ENCODE results near the gene PPM1D.
"Not testable (repeated sequence)": the region's sequence is repeated elsewhere in the genome, so short reads cannot be mapped to it uniquely, and the experiment has no call there.

Gene PPM1D

DNA sequence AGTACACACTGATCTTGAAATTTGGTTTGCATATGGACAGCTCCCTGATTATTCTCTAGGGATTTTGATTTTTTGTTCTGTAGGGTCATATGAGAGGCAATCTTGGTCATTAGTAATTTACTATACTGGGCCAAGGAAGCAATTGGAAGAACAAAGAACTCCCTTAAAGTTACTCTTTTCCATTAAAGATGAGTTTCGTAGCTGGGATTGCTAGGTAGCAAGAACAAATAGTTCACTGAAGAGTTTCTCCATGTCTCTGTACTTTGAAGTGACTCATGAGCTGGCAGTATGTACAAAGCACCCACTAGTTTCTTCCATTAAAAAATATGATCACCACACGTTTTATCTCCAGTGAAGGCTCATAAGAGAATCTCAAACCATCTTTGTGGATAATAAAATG, 71.5 kb downstream of the PPM1D start:
- H3K4me3 ChIP-seq (replicated peaks in 1 of 2; ENCODE audit: low read depth in 2 of 2, low read length in 2 of 2), result no peak overlapping the region
- TF ChIP-seq, protein P1, sequence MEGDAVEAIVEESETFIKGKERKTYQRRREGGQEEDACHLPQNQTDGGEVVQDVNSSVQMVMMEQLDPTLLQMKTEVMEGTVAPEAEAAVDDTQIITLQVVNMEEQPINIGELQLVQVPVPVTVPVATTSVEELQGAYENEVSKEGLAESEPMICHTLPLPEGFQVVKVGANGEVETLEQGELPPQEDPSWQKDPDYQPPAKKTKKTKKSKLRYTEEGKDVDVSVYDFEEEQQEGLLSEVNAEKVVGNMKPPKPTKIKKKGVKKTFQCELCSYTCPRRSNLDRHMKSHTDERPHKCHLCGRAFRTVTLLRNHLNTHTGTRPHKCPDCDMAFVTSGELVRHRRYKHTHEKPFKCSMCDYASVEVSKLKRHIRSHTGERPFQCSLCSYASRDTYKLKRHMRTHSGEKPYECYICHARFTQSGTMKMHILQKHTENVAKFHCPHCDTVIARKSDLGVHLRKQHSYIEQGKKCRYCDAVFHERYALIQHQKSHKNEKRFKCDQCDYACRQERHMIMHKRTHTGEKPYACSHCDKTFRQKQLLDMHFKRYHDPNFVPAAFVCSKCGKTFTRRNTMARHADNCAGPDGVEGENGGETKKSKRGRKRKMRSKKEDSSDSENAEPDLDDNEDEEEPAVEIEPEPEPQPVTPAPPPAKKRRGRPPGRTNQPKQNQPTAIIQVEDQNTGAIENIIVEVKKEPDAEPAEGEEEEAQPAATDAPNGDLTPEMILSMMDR (IDR thresholded peaks at IDR 0.05; ENCODE audit: low read depth, low read length), result no peak
- peak in 1 of 2 donors; percentile 13 for DNase-seq (ENCODE audit: low read depth in 2 of 2)

DNA sequence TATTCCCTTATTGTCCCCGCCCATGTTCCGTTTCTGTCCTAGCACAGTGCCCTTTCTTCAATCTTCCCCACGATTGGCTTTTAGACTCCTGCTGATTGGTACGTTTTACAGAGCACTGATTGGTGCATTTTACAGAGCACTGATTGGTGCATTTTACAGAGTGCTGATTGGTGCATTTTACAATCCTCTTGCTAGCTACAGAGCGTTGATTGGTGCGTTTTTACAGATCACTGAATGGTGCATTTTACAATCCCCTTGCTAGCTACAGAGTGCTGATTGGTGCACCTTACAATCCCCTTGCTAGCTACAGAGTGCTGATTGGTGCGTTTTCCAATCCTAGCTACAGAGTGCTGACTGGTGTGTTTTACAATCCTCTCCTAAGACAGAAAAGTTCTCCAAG, 74.6 kb downstream of the PPM1D start:
- DNase-seq (ENCODE audit: low read depth in 2 of 2); H3K4me3 ChIP-seq (replicated peaks in 1 of 2; ENCODE audit: low read depth in 2 of 2, low read length in 2 of 2): not testable (repeated sequence)

DNA sequence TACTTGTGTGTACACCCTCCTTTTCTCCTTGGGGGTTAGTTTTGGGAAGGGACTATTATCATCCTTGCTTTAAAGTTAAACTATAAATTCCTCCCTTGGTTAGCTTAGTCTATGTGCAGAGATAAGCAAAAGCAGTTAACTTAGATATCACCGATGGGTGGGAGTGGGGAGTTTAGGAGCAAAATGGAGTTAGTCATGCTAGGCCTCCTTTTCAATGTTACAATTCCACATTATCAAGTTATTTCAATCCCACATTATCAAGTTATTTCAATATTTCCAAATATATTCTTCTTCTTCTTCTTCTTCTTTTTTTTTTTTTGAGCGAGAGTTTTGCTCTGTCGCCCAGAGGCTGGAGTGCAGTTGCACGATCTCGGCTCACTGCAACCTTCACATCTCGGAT, 76.0 kb downstream of the PPM1D start:
- TF ChIP-seq, protein P1 (IDR thresholded peaks at IDR 0.05; ENCODE audit: low read depth, low read length), result no peak
- DNase-seq (ENCODE audit: low read depth in 2 of 2), result no peak
- no peak overlapping the region for H3K4me3 ChIP-seq (replicated peaks in 1 of 2; ENCODE audit: low read depth in 2 of 2, low read length in 2 of 2)

DNA sequence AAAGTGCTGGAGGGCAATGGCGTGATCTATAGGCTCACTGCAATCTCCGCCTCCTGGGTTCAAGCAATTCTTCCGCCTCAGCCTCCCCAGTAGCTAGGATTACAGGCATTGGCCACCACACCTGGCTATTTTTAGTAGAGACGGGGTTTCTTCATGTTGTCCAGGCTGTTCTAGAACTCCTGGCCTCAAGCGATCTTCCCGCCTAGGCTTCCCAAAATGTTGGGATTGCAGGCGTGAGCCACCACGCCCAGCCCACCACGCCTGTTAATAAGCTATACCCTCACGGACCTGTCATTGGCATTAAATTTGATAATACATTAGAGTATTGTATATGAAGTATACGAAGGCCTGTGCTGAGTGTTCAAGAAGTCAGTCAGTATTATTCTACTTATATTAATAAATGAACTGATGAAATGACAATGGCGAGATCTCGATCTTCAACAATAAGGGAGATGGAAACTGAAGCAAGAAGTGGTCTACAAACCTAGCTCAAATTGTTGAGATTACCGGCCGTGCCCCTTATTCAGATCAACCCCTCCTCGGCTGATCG, 76.8 kb downstream of the PPM1D start:
- no peak for DNase-seq (ENCODE audit: low read depth in 2 of 2)
- TF ChIP-seq, protein P1 (IDR thresholded peaks at IDR 0.05; ENCODE audit: low read depth, low read length), result no peak
- peak overlapping the region; percentile 86 to 92 for H3K4me3 ChIP-seq (replicated peaks in 1 of 2; ENCODE audit: low read depth in 2 of 2, low read length in 2 of 2)

DNA sequence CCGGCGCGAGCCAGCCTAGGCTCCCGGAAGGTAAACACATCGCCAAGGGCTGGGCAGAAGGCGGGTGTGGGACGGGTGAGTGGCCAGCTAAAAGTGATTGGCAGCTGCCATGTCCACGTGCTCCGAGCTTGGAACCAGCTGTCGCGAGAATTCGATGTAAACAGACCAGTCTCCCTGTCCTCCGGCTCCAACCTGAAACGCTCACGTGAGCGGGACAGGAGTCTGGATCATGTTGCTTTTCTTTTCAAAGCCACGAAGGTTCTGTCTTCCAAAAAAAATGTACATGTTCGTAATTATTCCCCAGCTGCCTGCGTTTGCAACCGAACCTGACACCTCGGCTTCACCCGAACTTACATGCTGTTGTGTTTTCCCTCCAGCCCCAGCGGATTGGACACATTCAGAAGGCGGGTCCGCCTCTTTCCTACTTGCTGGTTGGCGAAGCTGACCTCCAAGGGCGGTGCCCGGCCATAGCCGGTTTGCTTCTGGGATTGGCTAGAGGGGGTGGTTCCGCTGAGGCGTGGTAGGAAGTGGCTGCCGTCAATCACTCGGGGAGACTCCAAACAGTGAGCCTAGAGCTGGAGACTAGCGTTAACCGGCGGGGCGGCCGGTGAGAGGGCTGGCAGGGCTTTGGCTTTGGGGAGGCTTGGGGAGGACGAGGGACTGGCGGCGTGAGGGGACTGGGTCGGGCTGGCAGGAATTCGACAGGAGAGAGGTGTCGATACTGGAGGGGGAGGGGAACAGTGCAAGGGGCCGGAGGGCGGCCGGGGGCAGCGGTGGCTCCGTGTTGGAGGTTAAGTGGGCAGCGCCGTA, 77.5 kb downstream of the PPM1D start, which contains the start of gene BCAS3:
TSS of gene BCAS3 (plus strand) at position 544 of the 810 bp plus-strand sequence.
- TF ChIP-seq, protein P1 (IDR thresholded peaks at IDR 0.05; ENCODE audit: low read depth, low read length), result no peak
- peak; percentile 99 to 100 for DNase-seq (ENCODE audit: low read depth in 2 of 2)
- H3K4me3 ChIP-seq (replicated peaks in 1 of 2; ENCODE audit: low read depth in 2 of 2, low read length in 2 of 2), result peak within 1 kb of the TSS; percentile 86 to 92

DNA sequence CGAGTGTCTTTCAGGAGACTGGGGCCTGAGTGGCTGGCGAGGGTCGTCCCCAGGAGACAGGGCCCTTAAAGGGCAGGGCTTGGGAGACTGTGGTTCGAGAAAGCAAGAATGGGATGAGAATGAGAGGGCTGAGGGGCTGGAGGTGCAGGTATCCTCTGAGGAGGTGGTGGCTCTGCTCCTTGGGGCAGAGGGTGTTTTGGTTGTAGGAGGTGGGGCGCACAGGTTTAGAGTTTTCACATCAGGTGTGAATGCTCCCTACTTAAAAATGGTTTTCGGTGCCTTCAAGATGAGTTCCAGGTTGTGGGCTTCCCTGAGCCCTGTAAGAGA, 78.1 kb downstream of the PPM1D start:
- TF ChIP-seq, protein P1 (IDR thresholded peaks at IDR 0.05; ENCODE audit: low read depth, low read length), result no peak
- no peak for DNase-seq (ENCODE audit: low read depth in 2 of 2)
- peak overlapping the region; percentile 86 to 92 for H3K4me3 ChIP-seq (replicated peaks in 1 of 2; ENCODE audit: low read depth in 2 of 2, low read length in 2 of 2)

DNA sequence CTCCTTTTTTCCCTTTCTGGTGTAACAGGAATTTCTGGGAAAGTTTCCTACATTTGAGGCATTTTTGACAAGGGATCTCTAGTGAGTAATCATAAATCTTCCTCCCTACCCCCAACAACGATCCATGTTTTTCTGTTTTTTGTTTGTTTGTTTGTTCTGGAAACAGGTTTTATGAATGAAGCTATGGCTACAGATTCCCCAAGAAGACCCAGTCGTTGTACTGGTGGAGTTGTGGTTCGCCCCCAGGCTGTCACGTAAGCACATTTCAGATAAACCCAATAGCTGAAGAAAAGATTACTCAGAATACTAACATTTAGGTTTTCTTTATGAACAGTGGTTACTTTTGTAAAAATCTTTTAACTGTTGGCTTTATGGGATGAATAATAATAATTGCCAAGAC, 79.3 kb downstream of the PPM1D start:
- no peak overlapping the region for H3K4me3 ChIP-seq (replicated peaks in 1 of 2; ENCODE audit: low read depth in 2 of 2, low read length in 2 of 2)
- no peak for DNase-seq (ENCODE audit: low read depth in 2 of 2)
- TF ChIP-seq, protein P1 (IDR thresholded peaks at IDR 0.05; ENCODE audit: low read depth, low read length), result no peak
